ENCODE results near the gene SIGLEC1. TPM values are rescaled to one million over a fixed set of nuclear protein-coding genes. Genes with fewer than 3 reads are reported as not detected.

Gene SIGLEC1
- total RNA-seq, 1 experiment from 2014 or later: not detected

- DNase-seq: no peak
- no peaks in the 10 kb centered on the region for H3K4me1 ChIP-seq
- Mint-ChIP-seq H3K4me1 (ENCODE audit: low read depth, unreplicated experiment) (no peaks in the 10 kb centered on the region), H3K27me3 (ENCODE audit: insufficient read depth, unreplicated experiment) (no peaks in the 10 kb centered on the region), H3K27ac (ENCODE audit: unreplicated experiment) (no peak overlapping the region), H3K4me3 (ENCODE audit: unreplicated experiment) (no peak overlapping the region), H3K9me3 (ENCODE audit: unreplicated experiment) (no peaks in the 10 kb centered on the region), H3K36me3 (ENCODE audit: insufficient read depth, unreplicated experiment) (peaks cover 24% of the 10 kb centered on the region)
- CTCF ChIA-PET: interaction anchor here (1.2 kb wide), 1 partner anchor 13 kb away, joined by 3 read pairs; no protein-coding TSS in a partner anchor
- POLR2A ChIA-PET: interaction anchor here (0.5 kb wide), 1 partner anchor 919 kb away, joined by 3 read pairs; no protein-coding TSS in a partner anchor
- TF ChIP-seq CTCF (IDR thresholded peaks at IDR 0.05; ENCODE audit: insufficient read depth in 1 of 2, low read depth in 1 of 2, low read length in 1 of 2, severe bottlenecking in 1 of 2, unreplicated experiment in 1 of 2): no peak
- H3K9me3 ChIP-seq: no peaks in the 10 kb centered on the region
- no TSS peak for BruUV-seq (replicated peaks)
- H3K4me3 ChIP-seq (ENCODE audit: low read depth, low read length): no peak overlapping the region
- no peaks in the 10 kb centered on the region for H3K27me3 ChIP-seq (replicated peaks; ENCODE audit: control insufficient read depth, insufficient read depth, low read length)
- intact Hi-C loops (cut with micrococcal nuclease; ENCODE audit: unreplicated experiment): no loop called here
- H3K36me3 ChIP-seq (ENCODE audit: control insufficient read depth, insufficient read depth, low read length): 0 out of 2 replicates have a peak, but pooled peaks cover 1% of the 10 kb centered on the region
Measured at GRCh38 chr20:3755814-3756480, 43.5 kb upstream of the SIGLEC1 start.

GRCh38 chr20:3755269-3755668 lies 42.9 kb upstream of the SIGLEC1 start:
- BruUV-seq (replicated peaks): no TSS peak
- POLR2A ChIA-PET: interaction anchor here (0.5 kb wide), 1 partner anchor 919 kb away, joined by 3 read pairs; no protein-coding TSS in a partner anchor

GRCh38 chr20:3754276-3754630 lies 41.9 kb upstream of the SIGLEC1 start:
- Mint-ChIP-seq H3K4me3 (ENCODE audit: unreplicated experiment) (no peak overlapping the region), H3K27me3 (ENCODE audit: insufficient read depth, unreplicated experiment) (no peaks in the 10 kb centered on the region), H3K4me1 (ENCODE audit: low read depth, unreplicated experiment) (no peaks in the 10 kb centered on the region), H3K9me3 (ENCODE audit: unreplicated experiment) (no peaks in the 10 kb centered on the region), H3K36me3 (ENCODE audit: insufficient read depth, unreplicated experiment) (peaks cover 19% of the 10 kb centered on the region), H3K27ac (ENCODE audit: unreplicated experiment) (no peak overlapping the region)
- Histone ChIP-seq H3K4me3 (ENCODE audit: low read depth, low read length) (no peak overlapping the region), H3K27me3 (replicated peaks; ENCODE audit: control insufficient read depth, insufficient read depth, low read length) (no peaks in the 10 kb centered on the region), H3K4me1 (no peaks in the 10 kb centered on the region), H3K9me3 (no peaks in the 10 kb centered on the region), H3K36me3 (ENCODE audit: control insufficient read depth, insufficient read depth, low read length) (0 out of 2 replicates have a peak, but pooled peaks cover 1% of the 10 kb centered on the region)
- CTCF ChIA-PET: interaction anchor here (0.8 kb wide), 1 partner anchor 13 kb away, joined by 3 read pairs; the partner anchor contains the start of gene ADISSP
- no peak for TF ChIP-seq CTCF (IDR thresholded peaks at IDR 0.05; ENCODE audit: insufficient read depth in 1 of 2, low read depth in 1 of 2, low read length in 1 of 2, severe bottlenecking in 1 of 2, unreplicated experiment in 1 of 2)
- no peak for DNase-seq
- intact Hi-C loops (cut with micrococcal nuclease; ENCODE audit: unreplicated experiment): no loop called here
- POLR2A ChIA-PET: interaction anchor here (1.0 kb wide), 1 partner anchor 13 kb away, joined by 9 read pairs; the partner anchor contains the start of gene ADISSP
- BruUV-seq (replicated peaks): no TSS peak

More at GRCh38 chr20:3755269-3755668, 42.9 kb upstream of the SIGLEC1 start:
- intact Hi-C loops (cut with micrococcal nuclease; ENCODE audit: unreplicated experiment): no loop called here
- no peaks in the 10 kb centered on the region for H3K27me3 Mint-ChIP-seq (ENCODE audit: insufficient read depth, unreplicated experiment)
- peaks cover 27% of the 10 kb centered on the region for H3K36me3 Mint-ChIP-seq (ENCODE audit: insufficient read depth, unreplicated experiment)
- no peaks in the 10 kb centered on the region for H3K9me3 Mint-ChIP-seq (ENCODE audit: unreplicated experiment)
- no peak for TF ChIP-seq CTCF (IDR thresholded peaks at IDR 0.05; ENCODE audit: insufficient read depth in 1 of 2, low read depth in 1 of 2, low read length in 1 of 2, severe bottlenecking in 1 of 2, unreplicated experiment in 1 of 2)
- Histone ChIP-seq H3K4me3 (ENCODE audit: low read depth, low read length) (no peak overlapping the region), H3K27me3 (replicated peaks; ENCODE audit: control insufficient read depth, insufficient read depth, low read length) (no peaks in the 10 kb centered on the region), H3K4me1 (no peaks in the 10 kb centered on the region), H3K9me3 (no peaks in the 10 kb centered on the region), H3K36me3 (ENCODE audit: control insufficient read depth, insufficient read depth, low read length) (0 out of 2 replicates have a peak, but pooled peaks cover 1% of the 10 kb centered on the region)
- no peak for DNase-seq
- no peak overlapping the region for H3K4me3 Mint-ChIP-seq (ENCODE audit: unreplicated experiment)
- CTCF ChIA-PET: interaction anchor here (0.8 to 1.2 kb wide), 2 partner anchors 10 to 13 kb away, joined by 3 read pairs; no protein-coding TSS in a partner anchor
- no peak overlapping the region for H3K27ac Mint-ChIP-seq (ENCODE audit: unreplicated experiment)
- no peaks in the 10 kb centered on the region for H3K4me1 Mint-ChIP-seq (ENCODE audit: low read depth, unreplicated experiment)

All from Caco-2 (cell line).